ENCODE results near the gene GNAO1.
"Not testable (repeated sequence)": the region's sequence is repeated elsewhere in the genome, so short reads cannot be mapped to it uniquely, and the experiment has no call there.

- TF ChIP-seq CTCF, POLR2A (IDR thresholded peaks at IDR 0.05): not testable (repeated sequence)
Observed at GRCh38 chr16:56375792-56376191, 184.5 kb downstream of the GNAO1 start.
